Panc1 (cell line): ENCODE data around the gene C2orf76. TPM values are rescaled to one million over a fixed set of nuclear protein-coding genes. Genes with fewer than 3 reads are reported as not detected.

Source experiments
- ATAC-seq: fragments of 200-7000 bp; cut with Tn5 transposase; 2 replicates; pipeline ENCODE4 v1.9.1; 2020; ENCODE audit warnings: mild to moderate bottlenecking, moderate library complexity
- BruUV-seq: library from RNA; stranded (reverse); fragments of 400-500 nt; replicated peaks from 2 replicates; lab custom pipeline; 2021; lab: Mats Ljungman, UMichigan
- CTCF ChIA-PET: fragments of 300-600 bp; sonication (Branson Sonifier 250); formaldehyde crosslinking; loops from one replicate; lab custom pipeline; 2022; ENCODE audit warnings: antibody characterized with exemption; lab: Charles Lee
- POLR2A ChIA-PET: fragments of 300-600 bp; sonication (Branson Sonifier 250); formaldehyde crosslinking; loops from one replicate; lab custom pipeline; 2022; ENCODE audit warnings: antibody characterized with exemption; lab: Charles Lee
- DNase-seq: peaks from one replicate; pipeline ENCODE4 v3.0.0-alpha.2; 2010; ENCODE audit warnings: low read depth, low spot score
- H3K27ac ChIP-seq: 2 replicates; pipeline ENCODE4 v1.5.1; 2011; ENCODE audit warnings: mild to moderate bottlenecking, low read length, inconsistent platforms
- H3K27me3 ChIP-seq: fragments of 200-500 bp; sonication (Bioruptor generic); 2 replicates; pipeline ENCODE4 v1.6.0; 2014; ENCODE audit warnings: low read length, inconsistent platforms; ENCODE audit not compliant: control insufficient read depth, insufficient read depth
- H3K36me3 ChIP-seq: fragments of 200-500 bp; sonication (Bioruptor generic); 2 replicates; pipeline ENCODE4 v1.5.1; 2014; ENCODE audit warnings: inconsistent platforms, mild to moderate bottlenecking, low read length, moderate library complexity; ENCODE audit not compliant: control insufficient read depth, insufficient read depth
- H3K4me1 ChIP-seq: 2 replicates; pipeline ENCODE4 v1.5.1; 2011; ENCODE audit warnings: inconsistent platforms, mild to moderate bottlenecking, low read length, moderate library complexity; ENCODE audit not compliant: control insufficient read depth, insufficient read depth
- H3K4me3 ChIP-seq, 2 experiments: 2 replicates each; pipeline ENCODE4 v1.5.1; 2011 to 2012; ENCODE audit warnings: low read depth in 2 of 2, low read length in 2 of 2, mild to moderate bottlenecking in 2 of 2, inconsistent platforms in 1 of 2, moderate library complexity in 1 of 2
- H3K9me3 ChIP-seq: fragments of 200-500 bp; sonication (Bioruptor generic); 2 replicates; pipeline ENCODE4 v1.5.1; 2014; ENCODE audit warnings: low read depth, mild to moderate bottlenecking, inconsistent platforms, low read length, moderate library complexity; ENCODE audit not compliant: control insufficient read depth, insufficient read depth
- CTCF ChIP-seq: fragments of 450-650 bp; IDR thresholded peaks from 2 replicates; pipeline ENCODE4 v1.5.1; 2017; ENCODE audit warnings: mild to moderate bottlenecking
- POLR2AphosphoS5 ChIP-seq: IDR thresholded peaks from 2 replicates; pipeline ENCODE4 v1.6.1; 2012; ENCODE audit warnings: mild to moderate bottlenecking, low read depth, low read length, moderate library complexity
- REST ChIP-seq, 2 experiments: IDR thresholded peaks; 2 replicates each; pipeline ENCODE4 v1.6.1; 2011 to 2012; ENCODE audit warnings: low read depth in 2 of 2, control low read depth in 1 of 2, low read length in 1 of 2, mild to moderate bottlenecking in 1 of 2, moderate library complexity in 1 of 2; ENCODE audit not compliant: insufficient read depth in 1 of 2
- SIN3A ChIP-seq: IDR thresholded peaks from 2 replicates; pipeline ENCODE4 v1.6.1; 2012; ENCODE audit warnings: low read depth, mild to moderate bottlenecking, low read length, moderate library complexity, borderline replicate concordance; ENCODE audit not compliant: insufficient read depth
- TCF7L2 ChIP-seq: IDR thresholded peaks from 2 replicates; pipeline ENCODE4 v1.6.1; 2011; ENCODE audit warnings: mild to moderate bottlenecking, low read depth, low read length, inconsistent platforms
- in situ Hi-C: cut with HindIII; loops from 2 replicates; pipeline ENCODE4 v1.10.0; 2016; ENCODE audit warnings: low sequenced_read_pairs, low pct_unique_long_range_greater_than_20kb
- intact Hi-C: fragments of 100-400 bp; cut with micrococcal nuclease; formaldehyde crosslinking; loops from one replicate; pipeline ENCODE4 v1.10.0; 2022; ENCODE audit not compliant: unreplicated experiment
- total RNA-seq: library from RNA; stranded (reverse); gene quantifications from one replicate; pipeline ENCODE4 v1.2.1, GENCODE V29; 2021; ENCODE audit not compliant: unreplicated experiment

Gene C2orf76
- total RNA-seq, 1 experiment from 2014 or later = 22.7 TPM

GRCh38 chr2:119393971-119394748 lies 27.5 kb upstream of the C2orf76 start:
- intact Hi-C loops = no loop called here
- in situ Hi-C loops = no loop called here
- TF ChIP-seq CTCF (no peak), SIN3A (no peak), TCF7L2 (no peak), REST (IDR thresholded peaks at IDR 0.05; ENCODE audit: insufficient read depth in 1 of 2, low read depth in 2 of 2, low read length in 1 of 2) (no peak), POLR2AphosphoS5 (no peak)
- Histone ChIP-seq H3K36me3 (no peaks in the 10 kb centered on the region), H3K27ac (no peak overlapping the region), H3K4me3 (no peak overlapping the region), H3K9me3 (no peaks in the 10 kb centered on the region), H3K4me1 (no peaks in the 10 kb centered on the region), H3K27me3 (peaks cover 3% of the 10 kb centered on the region; the same call in 1 of the 2 replicates)
- no TSS peak for BruUV-seq
- ChIA-PET CTCF (no interaction called here), POLR2A (no interaction called here)
- no peak for ATAC-seq
- DNase-seq = no peak

- H3K4me1 ChIP-seq = no peaks in the 10 kb centered on the region
- no peak for DNase-seq
- no peak overlapping the region for H3K4me3 ChIP-seq
- in situ Hi-C loops = no loop called here
- BruUV-seq = no TSS peak
- no peak for ATAC-seq
- H3K36me3 ChIP-seq = no peaks in the 10 kb centered on the region
- TF ChIP-seq REST (IDR thresholded peaks at IDR 0.05; ENCODE audit: insufficient read depth in 1 of 2, low read depth in 2 of 2, low read length in 1 of 2) (no peak), TCF7L2 (no peak), SIN3A (no peak), POLR2AphosphoS5 (no peak), CTCF (no peak)
- H3K9me3 ChIP-seq = no peaks in the 10 kb centered on the region
- ChIA-PET POLR2A (no interaction called here), CTCF (no interaction called here)
- H3K27me3 ChIP-seq = peaks cover 3% of the 10 kb centered on the region; the same call in 1 of the 2 replicates
- intact Hi-C loops = no loop called here
- no peak overlapping the region for H3K27ac ChIP-seq
Observed at GRCh38 chr2:119389615-119390306, 23.1 kb upstream of the C2orf76 start.
